ENCODE measurements around the gene CTDSPL. TPM values are rescaled to one million over a fixed set of nuclear protein-coding genes. Genes with fewer than 3 reads are reported as not detected.
"Not testable (repeated sequence)": the region's sequence is repeated elsewhere in the genome, so short reads cannot be mapped to it uniquely, and the experiment has no call there.

Gene CTDSPL
- total and polyA plus RNA-seq, 11 donors, result 9.2 to 54.6 (median 36.0) TPM

DNA sequence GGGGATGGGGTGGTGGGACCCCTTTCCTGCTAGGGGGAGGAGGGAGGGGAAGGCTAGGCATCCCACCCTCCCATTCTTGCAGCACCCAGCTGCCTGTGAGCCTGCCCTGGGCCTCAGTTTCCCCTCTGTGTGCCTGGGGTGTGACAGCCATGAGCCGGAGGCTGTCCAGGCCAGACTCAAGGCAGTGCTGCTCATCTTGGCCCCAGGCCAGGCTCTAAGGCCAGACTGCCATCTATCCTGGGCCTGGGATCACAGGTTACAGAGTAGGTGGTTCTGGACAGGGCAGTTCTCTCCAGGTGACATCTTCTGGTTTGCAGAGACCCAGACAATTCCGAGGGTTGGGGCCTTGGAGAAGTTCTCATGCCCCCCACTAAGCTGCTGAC is 125.6 kb downstream of the CTDSPL start:
- H3K36me3 ChIP-seq, result peaks cover 0 to 22% (median 7%) of the 10 kb centered on the region in 9 donors
- peak in 1 of 5 donors; percentile 14 for DNase-seq
- WGBS, 4 donors, result 71 to 94% (median 90%) methylated on average over 1 to 2 of the region's 2 CpGs; no CpG with 5 or more reads in 1 of the 4 donors

DNA sequence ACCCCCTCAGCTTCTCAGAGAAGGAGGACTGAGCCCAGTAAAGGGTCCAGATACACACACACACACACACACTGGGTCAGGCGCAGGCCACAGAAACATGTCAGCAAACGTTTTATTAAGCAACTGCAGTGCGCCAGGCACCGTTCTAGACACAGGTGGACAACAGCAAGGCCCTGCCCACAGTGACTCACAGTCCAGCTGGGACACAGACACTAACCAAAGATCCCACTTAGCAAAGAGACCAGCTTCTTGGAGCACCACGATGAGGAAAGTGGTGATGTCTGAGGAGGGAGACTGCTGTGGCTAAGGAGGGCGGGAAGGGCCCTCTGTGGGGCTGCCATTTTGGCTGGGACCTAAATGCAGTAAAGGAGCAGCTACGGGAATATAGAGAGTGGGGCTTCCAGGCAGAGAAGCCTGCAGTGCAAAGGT is 126.1 kb downstream of the CTDSPL start:
- ATAC-seq, result no peak
- DNase-seq, result peak in 1 of 5 donors; percentile 20
- no peaks in the 10 kb centered on the region for H3K9me3 ChIP-seq
- TF ChIP-seq, protein P1, sequence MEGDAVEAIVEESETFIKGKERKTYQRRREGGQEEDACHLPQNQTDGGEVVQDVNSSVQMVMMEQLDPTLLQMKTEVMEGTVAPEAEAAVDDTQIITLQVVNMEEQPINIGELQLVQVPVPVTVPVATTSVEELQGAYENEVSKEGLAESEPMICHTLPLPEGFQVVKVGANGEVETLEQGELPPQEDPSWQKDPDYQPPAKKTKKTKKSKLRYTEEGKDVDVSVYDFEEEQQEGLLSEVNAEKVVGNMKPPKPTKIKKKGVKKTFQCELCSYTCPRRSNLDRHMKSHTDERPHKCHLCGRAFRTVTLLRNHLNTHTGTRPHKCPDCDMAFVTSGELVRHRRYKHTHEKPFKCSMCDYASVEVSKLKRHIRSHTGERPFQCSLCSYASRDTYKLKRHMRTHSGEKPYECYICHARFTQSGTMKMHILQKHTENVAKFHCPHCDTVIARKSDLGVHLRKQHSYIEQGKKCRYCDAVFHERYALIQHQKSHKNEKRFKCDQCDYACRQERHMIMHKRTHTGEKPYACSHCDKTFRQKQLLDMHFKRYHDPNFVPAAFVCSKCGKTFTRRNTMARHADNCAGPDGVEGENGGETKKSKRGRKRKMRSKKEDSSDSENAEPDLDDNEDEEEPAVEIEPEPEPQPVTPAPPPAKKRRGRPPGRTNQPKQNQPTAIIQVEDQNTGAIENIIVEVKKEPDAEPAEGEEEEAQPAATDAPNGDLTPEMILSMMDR (IDR thresholded peaks at IDR 0.05), result no peak
- no peak for TF ChIP-seq POLR2A (IDR thresholded peaks at IDR 0.05)
- H3K4me3 ChIP-seq, result no peak overlapping the region
- peaks cover 0 to 12% (median 8%) of the 10 kb centered on the region in 12 donors for H3K4me1 ChIP-seq
- peaks cover 0 to 17% (median 3%) of the 10 kb centered on the region in 9 donors for H3K36me3 ChIP-seq
- H3K27ac ChIP-seq, result no peak overlapping the region
- WGBS, 4 donors, result 86 to 96% (median 90%) methylated on average over 7 of the region's 7 CpGs
- no peaks in the 10 kb centered on the region for H3K27me3 ChIP-seq
- intact Hi-C loops (cut with DNase I), result no loop called here

More for the DNA sequence above, 125.6 kb downstream of the CTDSPL start:
- no peak overlapping the region for H3K4me3 ChIP-seq
- intact Hi-C loops (cut with DNase I), result no loop called here
- no peaks in the 10 kb centered on the region for H3K9me3 ChIP-seq
- TF ChIP-seq, protein P1 (IDR thresholded peaks at IDR 0.05), result no peak
- no peak for TF ChIP-seq POLR2A (IDR thresholded peaks at IDR 0.05)
- ATAC-seq, result no peak
- H3K4me1 ChIP-seq, result peaks cover 0 to 12% (median 8%) of the 10 kb centered on the region in 12 donors
- H3K27ac ChIP-seq, result no peak overlapping the region
- H3K27me3 ChIP-seq, result no peaks in the 10 kb centered on the region

DNA sequence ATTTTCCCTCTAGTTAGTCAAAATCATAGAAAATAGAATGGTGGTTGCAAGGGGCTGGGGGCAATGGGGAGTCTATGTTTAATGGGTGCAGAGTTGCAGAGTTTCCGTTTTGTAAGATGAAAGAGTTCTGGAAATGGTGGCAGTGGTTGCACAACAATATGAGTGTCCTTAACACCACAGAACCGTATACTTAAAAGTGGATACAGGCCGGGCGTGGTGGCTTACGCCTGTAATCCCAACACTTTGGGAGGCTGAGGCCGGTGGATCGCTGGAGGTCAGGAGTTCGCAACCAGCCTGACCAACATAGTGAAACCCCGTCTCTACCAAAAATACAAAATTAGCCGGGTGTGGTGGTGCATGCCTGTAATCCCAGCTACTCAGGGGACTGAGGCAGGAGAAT is 126.7 kb downstream of the CTDSPL start:
- DNase-seq, result peak in 1 of 5 donors; percentile 11
- H3K27ac ChIP-seq; H3K4me3 ChIP-seq; H3K9me3 ChIP-seq; intact Hi-C loops (cut with DNase I); H3K27me3 ChIP-seq; ATAC-seq: not testable (repeated sequence)
- H3K36me3 ChIP-seq, result peaks cover 0 to 14% (median 0%) of the 10 kb centered on the region in 9 donors
- WGBS, 4 donors, result 93 to 95% (median 94%) methylated on average over 10 of the region's 10 CpGs
- H3K4me1 ChIP-seq, result peaks cover 0 to 14% (median 9%) of the 10 kb centered on the region in 12 donors

DNA sequence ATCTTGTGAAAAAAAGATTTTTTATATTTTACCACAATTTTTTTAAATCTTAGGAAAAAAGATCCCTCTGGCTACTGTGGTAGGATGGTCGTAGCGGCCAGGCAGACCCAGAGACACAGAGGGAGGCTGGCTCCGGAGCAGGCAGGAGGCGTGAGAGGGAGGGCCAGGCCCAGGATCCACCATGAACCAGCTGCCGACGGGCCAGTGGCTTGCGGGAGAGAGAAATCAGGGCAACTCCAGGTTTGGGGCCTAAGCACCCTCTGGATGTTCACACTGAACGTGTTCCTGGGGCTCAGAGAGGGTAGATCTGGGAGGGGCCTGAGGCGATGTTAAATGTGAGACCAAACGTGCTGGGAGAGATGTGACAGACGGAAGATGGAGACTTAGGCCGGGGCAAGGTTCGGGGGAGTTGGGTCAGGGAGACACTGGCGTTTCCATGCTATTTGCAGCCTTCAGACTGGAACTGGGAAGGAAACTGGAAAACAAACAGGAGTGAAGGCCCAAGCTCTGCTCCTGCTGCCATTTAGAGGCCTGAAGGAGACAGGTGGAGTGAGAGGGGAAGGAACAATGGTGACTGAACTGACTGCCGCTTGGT is 127.3 kb downstream of the CTDSPL start:
- WGBS, 4 donors, result 88 to 89% (median 89%) methylated on average over 15 of the region's 15 CpGs
- H3K36me3 ChIP-seq, result peaks cover 0 to 11% (median 0%) of the 10 kb centered on the region in 9 donors
- DNase-seq (peak in 1 of 5 donors; percentile 10), ATAC-seq (no peak)
- H3K9me3 ChIP-seq, result no peaks in the 10 kb centered on the region
- intact Hi-C loops (cut with DNase I), result no loop called here
- no peak overlapping the region for H3K4me3 ChIP-seq
- H3K27me3 ChIP-seq, result no peaks in the 10 kb centered on the region
- H3K27ac ChIP-seq, result no peak overlapping the region
- H3K4me1 ChIP-seq, result peaks cover 0 to 19% (median 9%) of the 10 kb centered on the region in 12 donors
- TF ChIP-seq, protein P1 (IDR thresholded peaks at IDR 0.05), result no peak
- no peak for TF ChIP-seq POLR2A (IDR thresholded peaks at IDR 0.05)
